ENCODE data around the gene EXO1. TPM values are rescaled to one million over a fixed set of nuclear protein-coding genes. Genes with fewer than 3 reads are reported as not detected.
"Not testable (repeated sequence)": the region's sequence is repeated elsewhere in the genome, so short reads cannot be mapped to it uniquely, and the experiment has no call there.

The EXO1 gene
- total RNA-seq, 1 experiment from 2014 or later, result 32.9 TPM

GRCh38 chr1:241804706-241805105, 43.3 kb upstream of the EXO1 start:
- CTCF ChIA-PET, result not testable (repeated sequence)

GRCh38 chr1:241808265-241808664, 39.7 kb upstream of the EXO1 start:
- CTCF ChIA-PET, result no interaction called here
- Histone ChIP-seq H3K36me3 (ENCODE audit: control insufficient read depth in 1 of 2, insufficient read depth in 2 of 2, low read length in 2 of 2) (no peaks in the 10 kb centered on the region), H3K9ac (ENCODE audit: low read length) (no peak overlapping the region), H3K9me2 (ENCODE audit: insufficient read depth) (no peaks in the 10 kb centered on the region), H3K4me2 (ENCODE audit: low read length) (no peak overlapping the region), H3K27ac (ENCODE audit: low read depth, low read length) (no peak overlapping the region), H4K20me1 (ENCODE audit: insufficient read depth) (no peaks in the 10 kb centered on the region), H3K4me1 (ENCODE audit: control insufficient read depth in 1 of 2, insufficient read depth in 2 of 2, low read length in 2 of 2) (peaks cover 0 to 4% of the 10 kb centered on the region in 2 experiments; a peak in 1 of 4 replicates), H2AFZ (ENCODE audit: low read depth, low read length, poor library complexity, severe bottlenecking) (no peak overlapping the region), H3K27me3 (ENCODE audit: insufficient read depth, low read length) (no peaks in the 10 kb centered on the region), H3K4me3 (replicated peaks in 1 of 2; ENCODE audit: low read depth in 1 of 2, low read length in 2 of 2) (no peak overlapping the region), H3K9me3 (ENCODE audit: control insufficient read depth in 1 of 2, insufficient read depth in 1 of 2, low read depth in 1 of 2, low read length in 2 of 2) (no peaks in the 10 kb centered on the region), H3K79me2 (ENCODE audit: insufficient read depth, low read length) (no peaks in the 10 kb centered on the region)
- no TSS peak for BruUV-seq (replicated peaks)
- TF ChIP-seq, protein P1, sequence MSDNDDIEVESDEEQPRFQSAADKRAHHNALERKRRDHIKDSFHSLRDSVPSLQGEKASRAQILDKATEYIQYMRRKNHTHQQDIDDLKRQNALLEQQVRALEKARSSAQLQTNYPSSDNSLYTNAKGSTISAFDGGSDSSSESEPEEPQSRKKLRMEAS (IDR thresholded peaks at IDR 0.05), result no peak
- TF ChIP-seq POLR2A (IDR thresholded peaks at IDR 0.05; ENCODE audit: borderline replicate concordance, extremely low read depth, insufficient read depth, insufficient read length), result no peak
- TF ChIP-seq CBX3 (IDR thresholded peaks at IDR 0.05; ENCODE audit: low read depth), result no peak
- no peak for TF ChIP-seq TCF7L2 (IDR thresholded peaks at IDR 0.05; ENCODE audit: borderline replicate concordance, extremely low read depth, insufficient read depth, insufficient read length)
- TF ChIP-seq YY1 (IDR thresholded peaks at IDR 0.05; ENCODE audit: extremely low read depth, insufficient replicate concordance, low read depth, low read length), result no peak
- no peak for TF ChIP-seq JUND (IDR thresholded peaks at IDR 0.05)
- no peak for TF ChIP-seq ATF3 (IDR thresholded peaks at IDR 0.05)
- no peak for TF ChIP-seq FOSL1 (IDR thresholded peaks at IDR 0.05; ENCODE audit: low read depth)
- no peak for TF ChIP-seq EGR1 (IDR thresholded peaks at IDR 0.05; ENCODE audit: low read depth)
- TF ChIP-seq ZBTB33 (IDR thresholded peaks at IDR 0.05; ENCODE audit: extremely low read depth, insufficient replicate concordance, low read length), result no peak
- TF ChIP-seq ZNF274 (IDR thresholded peaks at IDR 0.05; ENCODE audit: low read depth, low read length), result no peak
- no peak for TF ChIP-seq SRF (IDR thresholded peaks at IDR 0.05; ENCODE audit: low read depth)
- no peak for TF ChIP-seq RAD21 (IDR thresholded peaks at IDR 0.05; ENCODE audit: low read depth)
- TF ChIP-seq ZFX (IDR thresholded peaks at IDR 0.05), result no peak
- TF ChIP-seq CEBPB (IDR thresholded peaks at IDR 0.05; ENCODE audit: low read depth), result no peak
- no peak for TF ChIP-seq EZH2 (IDR thresholded peaks at IDR 0.05)
- intact Hi-C loops (cut with micrococcal nuclease), result no loop called here
- DNase-seq (ENCODE audit: low read depth, low spot score) (no peak), ATAC-seq (no peak)
- POLR2A ChIA-PET, result no interaction called here
- RAD21 ChIA-PET (ENCODE audit: low non-redundant PET in 1 of 2, low total read pairs in 2 of 2, uncharacterized antibody in 2 of 2, unreplicated experiment in 2 of 2), result no interaction called here

More at GRCh38 chr1:241804706-241805105, 43.3 kb upstream of the EXO1 start:
- H3K9me2 ChIP-seq (ENCODE audit: insufficient read depth); H3K27ac ChIP-seq (ENCODE audit: low read depth, low read length); intact Hi-C loops (cut with micrococcal nuclease); H4K20me1 ChIP-seq (ENCODE audit: insufficient read depth); H2AFZ ChIP-seq (ENCODE audit: low read depth, low read length, poor library complexity, severe bottlenecking); H3K9me3 ChIP-seq (ENCODE audit: control insufficient read depth in 1 of 2, insufficient read depth in 1 of 2, low read depth in 1 of 2, low read length in 2 of 2); BruUV-seq (replicated peaks); H3K4me3 ChIP-seq (replicated peaks in 1 of 2; ENCODE audit: low read depth in 1 of 2, low read length in 2 of 2); H3K4me1 ChIP-seq (ENCODE audit: control insufficient read depth in 1 of 2, insufficient read depth in 2 of 2, low read length in 2 of 2); RAD21 ChIA-PET (ENCODE audit: low non-redundant PET in 1 of 2, low total read pairs in 2 of 2, uncharacterized antibody in 2 of 2, unreplicated experiment in 2 of 2); H3K9ac ChIP-seq (ENCODE audit: low read length); ATAC-seq; H3K79me2 ChIP-seq (ENCODE audit: insufficient read depth, low read length); DNase-seq (ENCODE audit: low read depth, low spot score); H3K27me3 ChIP-seq (ENCODE audit: insufficient read depth, low read length); H3K4me2 ChIP-seq (ENCODE audit: low read length); H3K36me3 ChIP-seq (ENCODE audit: control insufficient read depth in 1 of 2, insufficient read depth in 2 of 2, low read length in 2 of 2): not testable (repeated sequence)
- POLR2A ChIA-PET, result interaction anchor here (0.7 kb wide), 1 partner anchor 97 kb away, joined by 3 read pairs; no protein-coding TSS in a partner anchor

Measured in HCT116 (cell line).